ENCODE results near the gene ZRSR2. TPM values are rescaled to one million over a fixed set of nuclear protein-coding genes. Genes with fewer than 3 reads are reported as not detected.

Gene ZRSR2
- total and polyA plus RNA-seq, 2 of the 13 experiments (the other 11 are each of a cell fraction or from before 2014, with no cell fraction given): 3.6 to 4.9 TPM

DNA sequence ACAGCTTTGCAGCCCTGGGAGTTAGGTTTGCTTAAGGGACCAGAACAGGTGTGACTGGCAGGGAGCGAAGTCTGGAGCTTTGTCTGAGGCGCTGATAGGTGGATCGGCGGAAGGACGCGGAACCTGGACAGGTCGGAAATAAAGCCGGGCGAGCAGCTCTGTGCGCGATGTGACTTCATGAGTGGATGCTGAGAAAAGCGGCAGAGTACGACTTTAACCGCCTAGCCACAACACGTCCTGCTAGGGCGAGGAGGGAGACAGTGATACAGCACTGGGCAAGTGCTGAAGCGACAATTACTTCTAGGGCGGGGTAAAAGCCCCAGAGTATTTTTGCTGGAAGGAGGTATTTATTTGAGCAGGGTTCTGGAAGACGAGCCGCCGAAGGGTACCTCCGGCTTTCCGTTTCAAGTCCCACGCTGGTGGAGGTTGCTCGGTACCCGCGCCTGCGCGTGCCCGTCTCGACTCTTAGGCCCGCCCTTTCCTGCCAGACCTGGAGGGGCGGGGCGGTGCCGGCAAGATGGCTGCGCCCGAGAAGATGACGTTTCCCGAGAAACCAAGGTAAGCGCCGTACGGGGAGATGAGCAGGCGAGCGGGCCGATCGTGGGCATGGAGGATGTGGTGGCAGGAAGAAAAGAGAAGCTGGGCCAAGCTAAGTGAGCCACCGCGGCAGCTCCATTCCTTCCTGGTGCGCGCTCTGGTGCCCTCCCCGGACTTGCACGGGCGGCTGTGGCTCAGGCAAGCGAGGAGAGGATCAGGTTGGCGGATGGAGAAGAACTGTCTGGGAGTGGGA lies at the start of gene ZRSR2 (continued):
- TF ChIP-seq, protein P1, sequence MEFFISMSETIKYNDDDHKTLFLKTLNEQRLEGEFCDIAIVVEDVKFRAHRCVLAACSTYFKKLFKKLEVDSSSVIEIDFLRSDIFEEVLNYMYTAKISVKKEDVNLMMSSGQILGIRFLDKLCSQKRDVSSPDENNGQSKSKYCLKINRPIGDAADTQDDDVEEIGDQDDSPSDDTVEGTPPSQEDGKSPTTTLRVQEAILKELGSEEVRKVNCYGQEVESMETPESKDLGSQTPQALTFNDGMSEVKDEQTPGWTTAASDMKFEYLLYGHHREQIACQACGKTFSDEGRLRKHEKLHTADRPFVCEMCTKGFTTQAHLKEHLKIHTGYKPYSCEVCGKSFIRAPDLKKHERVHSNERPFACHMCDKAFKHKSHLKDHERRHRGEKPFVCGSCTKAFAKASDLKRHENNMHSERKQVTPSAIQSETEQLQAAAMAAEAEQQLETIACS (CRISPR knock-in tag; IDR thresholded peaks at IDR 0.05): peak; percentile 80
- no peak for TF ChIP-seq HMG20B (CRISPR knock-in tag; conservative IDR thresholded peaks at IDR 0.05)
- TF ChIP-seq, protein P2, sequence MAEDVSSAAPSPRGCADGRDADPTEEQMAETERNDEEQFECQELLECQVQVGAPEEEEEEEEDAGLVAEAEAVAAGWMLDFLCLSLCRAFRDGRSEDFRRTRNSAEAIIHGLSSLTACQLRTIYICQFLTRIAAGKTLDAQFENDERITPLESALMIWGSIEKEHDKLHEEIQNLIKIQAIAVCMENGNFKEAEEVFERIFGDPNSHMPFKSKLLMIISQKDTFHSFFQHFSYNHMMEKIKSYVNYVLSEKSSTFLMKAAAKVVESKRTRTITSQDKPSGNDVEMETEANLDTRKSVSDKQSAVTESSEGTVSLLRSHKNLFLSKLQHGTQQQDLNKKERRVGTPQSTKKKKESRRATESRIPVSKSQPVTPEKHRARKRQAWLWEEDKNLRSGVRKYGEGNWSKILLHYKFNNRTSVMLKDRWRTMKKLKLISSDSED (CRISPR knock-in tag; IDR thresholded peaks at IDR 0.05): no peak
- no peak for TF ChIP-seq ATF7 (IDR thresholded peaks at IDR 0.05)
- no peak for TF ChIP-seq ATF7 (CRISPR knock-in tag; IDR thresholded peaks at IDR 0.05)
- TF ChIP-seq, protein P3, sequence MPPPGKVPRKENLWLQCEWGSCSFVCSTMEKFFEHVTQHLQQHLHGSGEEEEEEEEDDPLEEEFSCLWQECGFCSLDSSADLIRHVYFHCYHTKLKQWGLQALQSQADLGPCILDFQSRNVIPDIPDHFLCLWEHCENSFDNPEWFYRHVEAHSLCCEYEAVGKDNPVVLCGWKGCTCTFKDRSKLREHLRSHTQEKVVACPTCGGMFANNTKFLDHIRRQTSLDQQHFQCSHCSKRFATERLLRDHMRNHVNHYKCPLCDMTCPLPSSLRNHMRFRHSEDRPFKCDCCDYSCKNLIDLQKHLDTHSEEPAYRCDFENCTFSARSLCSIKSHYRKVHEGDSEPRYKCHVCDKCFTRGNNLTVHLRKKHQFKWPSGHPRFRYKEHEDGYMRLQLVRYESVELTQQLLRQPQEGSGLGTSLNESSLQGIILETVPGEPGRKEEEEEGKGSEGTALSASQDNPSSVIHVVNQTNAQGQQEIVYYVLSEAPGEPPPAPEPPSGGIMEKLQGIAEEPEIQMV (CRISPR knock-in tag; IDR thresholded peaks at IDR 0.05; ENCODE audit: low read depth): 0 out of 2 replicates have a peak, but pooled peaks have one; percentile 21
- no peak for TF ChIP-seq NFIC (IDR thresholded peaks at IDR 0.05; ENCODE audit: low read length)
- TF ChIP-seq GABPA (IDR thresholded peaks at IDR 0.05; ENCODE audit: low read depth, low read length): peak; percentile 39; the same call in 1 of the 2 replicates
- peak; percentile 67; the same call in 1 of the 2 replicates for TF ChIP-seq GABPA (CRISPR knock-in tag; IDR thresholded peaks at IDR 0.05; ENCODE audit: low read depth)
- no peak for TF ChIP-seq HOXA9 (CRISPR knock-in tag; IDR thresholded peaks at IDR 0.05; ENCODE audit: borderline replicate concordance)
- TF ChIP-seq, protein P4, sequence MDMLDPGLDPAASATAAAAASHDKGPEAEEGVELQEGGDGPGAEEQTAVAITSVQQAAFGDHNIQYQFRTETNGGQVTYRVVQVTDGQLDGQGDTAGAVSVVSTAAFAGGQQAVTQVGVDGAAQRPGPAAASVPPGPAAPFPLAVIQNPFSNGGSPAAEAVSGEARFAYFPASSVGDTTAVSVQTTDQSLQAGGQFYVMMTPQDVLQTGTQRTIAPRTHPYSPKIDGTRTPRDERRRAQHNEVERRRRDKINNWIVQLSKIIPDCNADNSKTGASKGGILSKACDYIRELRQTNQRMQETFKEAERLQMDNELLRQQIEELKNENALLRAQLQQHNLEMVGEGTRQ (IDR thresholded peaks at IDR 0.05; ENCODE audit: low read depth, low read length): no peak
- TF ChIP-seq, protein P4 (CRISPR knock-in tag; IDR thresholded peaks at IDR 0.05; ENCODE audit: borderline replicate concordance): no peak
- TF ChIP-seq, protein P5, sequence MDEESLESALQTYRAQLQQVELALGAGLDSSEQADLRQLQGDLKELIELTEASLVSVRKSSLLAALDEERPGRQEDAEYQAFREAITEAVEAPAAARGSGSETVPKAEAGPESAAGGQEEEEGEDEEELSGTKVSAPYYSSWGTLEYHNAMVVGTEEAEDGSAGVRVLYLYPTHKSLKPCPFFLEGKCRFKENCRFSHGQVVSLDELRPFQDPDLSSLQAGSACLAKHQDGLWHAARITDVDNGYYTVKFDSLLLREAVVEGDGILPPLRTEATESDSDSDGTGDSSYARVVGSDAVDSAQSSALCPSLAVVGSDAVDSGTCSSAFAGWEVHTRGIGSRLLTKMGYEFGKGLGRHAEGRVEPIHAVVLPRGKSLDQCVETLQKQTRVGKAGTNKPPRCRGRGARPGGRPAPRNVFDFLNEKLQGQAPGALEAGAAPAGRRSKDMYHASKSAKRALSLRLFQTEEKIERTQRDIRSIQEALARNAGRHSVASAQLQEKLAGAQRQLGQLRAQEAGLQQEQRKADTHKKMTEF (CRISPR knock-in tag; IDR thresholded peaks at IDR 0.05): peak; percentile 25; the same call in 1 of the 2 replicates
- TF ChIP-seq KLF6 (CRISPR knock-in tag; IDR thresholded peaks at IDR 0.05): no peak
- no peak for TF ChIP-seq ZNF274 (CRISPR knock-in tag; IDR thresholded peaks at IDR 0.05)
- no peak for TF ChIP-seq IRX3 (CRISPR knock-in tag; IDR thresholded peaks at IDR 0.05; ENCODE audit: borderline replicate concordance, low read depth)
- TF ChIP-seq MYC (CRISPR knock-in tag; IDR thresholded peaks at IDR 0.05; ENCODE audit: borderline replicate concordance): no peak
- TF ChIP-seq TAF1 (CRISPR knock-in tag; IDR thresholded peaks at IDR 0.05): peak; percentile 80; the same call in 1 of the 2 replicates
- TF ChIP-seq, protein P6, sequence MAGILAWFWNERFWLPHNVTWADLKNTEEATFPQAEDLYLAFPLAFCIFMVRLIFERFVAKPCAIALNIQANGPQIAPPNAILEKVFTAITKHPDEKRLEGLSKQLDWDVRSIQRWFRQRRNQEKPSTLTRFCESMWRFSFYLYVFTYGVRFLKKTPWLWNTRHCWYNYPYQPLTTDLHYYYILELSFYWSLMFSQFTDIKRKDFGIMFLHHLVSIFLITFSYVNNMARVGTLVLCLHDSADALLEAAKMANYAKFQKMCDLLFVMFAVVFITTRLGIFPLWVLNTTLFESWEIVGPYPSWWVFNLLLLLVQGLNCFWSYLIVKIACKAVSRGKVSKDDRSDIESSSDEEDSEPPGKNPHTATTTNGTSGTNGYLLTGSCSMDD (CRISPR knock-in tag; IDR thresholded peaks at IDR 0.05): no peak

All from HepG2 (cell line).